Measurements from ENCODE around the gene PPP2R5C.

DNA sequence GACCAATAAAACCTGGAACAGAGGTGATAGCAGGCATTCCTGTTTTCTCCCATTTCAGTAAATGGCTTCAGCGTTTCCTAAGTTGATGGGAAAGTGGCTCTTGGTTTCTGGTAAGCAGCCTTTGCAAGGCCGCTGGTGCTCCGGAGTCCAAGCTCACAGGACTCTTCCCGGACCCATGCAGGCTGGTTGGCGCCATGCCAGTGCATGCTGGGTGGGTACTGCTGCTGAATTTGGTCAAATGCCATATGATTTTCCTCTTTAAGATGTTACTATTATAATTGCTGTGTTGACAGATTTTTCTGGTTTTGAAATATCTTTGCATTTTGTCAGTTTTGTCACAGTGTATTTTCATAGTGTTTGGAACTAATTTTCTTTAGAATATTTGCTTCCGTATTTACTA lies 27.7 kb downstream of the PPP2R5C start:
- TF ChIP-seq, protein P1, sequence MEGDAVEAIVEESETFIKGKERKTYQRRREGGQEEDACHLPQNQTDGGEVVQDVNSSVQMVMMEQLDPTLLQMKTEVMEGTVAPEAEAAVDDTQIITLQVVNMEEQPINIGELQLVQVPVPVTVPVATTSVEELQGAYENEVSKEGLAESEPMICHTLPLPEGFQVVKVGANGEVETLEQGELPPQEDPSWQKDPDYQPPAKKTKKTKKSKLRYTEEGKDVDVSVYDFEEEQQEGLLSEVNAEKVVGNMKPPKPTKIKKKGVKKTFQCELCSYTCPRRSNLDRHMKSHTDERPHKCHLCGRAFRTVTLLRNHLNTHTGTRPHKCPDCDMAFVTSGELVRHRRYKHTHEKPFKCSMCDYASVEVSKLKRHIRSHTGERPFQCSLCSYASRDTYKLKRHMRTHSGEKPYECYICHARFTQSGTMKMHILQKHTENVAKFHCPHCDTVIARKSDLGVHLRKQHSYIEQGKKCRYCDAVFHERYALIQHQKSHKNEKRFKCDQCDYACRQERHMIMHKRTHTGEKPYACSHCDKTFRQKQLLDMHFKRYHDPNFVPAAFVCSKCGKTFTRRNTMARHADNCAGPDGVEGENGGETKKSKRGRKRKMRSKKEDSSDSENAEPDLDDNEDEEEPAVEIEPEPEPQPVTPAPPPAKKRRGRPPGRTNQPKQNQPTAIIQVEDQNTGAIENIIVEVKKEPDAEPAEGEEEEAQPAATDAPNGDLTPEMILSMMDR (IDR thresholded peaks at IDR 0.05), result no peak
- TF ChIP-seq POLR2A (IDR thresholded peaks at IDR 0.05), result no peak
